ENCODE measurements around the gene SEPSECS. TPM values are rescaled to one million over a fixed set of nuclear protein-coding genes. Genes with fewer than 3 reads are reported as not detected.

SEPSECS gene
- total RNA-seq, 4 donors from 2014 or later = 6.4 to 8.5 (median 7.2) TPM

GRCh38 chr4:25172961-25173915 lies 13.0 kb upstream of the SEPSECS start:
- TF ChIP-seq POLR2A (IDR thresholded peaks at IDR 0.05) = no peak
- no peak for TF ChIP-seq CTCF (IDR thresholded peaks at IDR 0.05)
- intact Hi-C loops (cut with DNase I; ENCODE audit: low total_unique reads) = loop anchor here (10.0 kb wide), 1 partner anchor 182 kb away; no protein-coding TSS in a partner anchor
- peak in 1 of 2 donors; percentile 80 for DNase-seq (ENCODE audit: low spot score in 2 of 2)
- WGBS, 2 donors = 43 to 44% methylated on average over 3 of the region's 3 CpGs
- H3K4me3 ChIP-seq (ENCODE audit: low read depth, poor library complexity, severe bottlenecking) = no peak overlapping the region

GRCh38 chr4:25171201-25171865 lies 11.1 kb upstream of the SEPSECS start:
- H3K4me3 ChIP-seq (ENCODE audit: low read depth, poor library complexity, severe bottlenecking) = no peak overlapping the region
- 78 to 89% methylated on average over 11 of the region's 11 CpGs for WGBS, 2 donors
- intact Hi-C loops (cut with DNase I; ENCODE audit: low total_unique reads) = loop anchor here (10.0 kb wide), 1 partner anchor 183 kb away; no protein-coding TSS in a partner anchor
- DNase-seq (ENCODE audit: low spot score in 2 of 2) = no peak
- TF ChIP-seq CTCF (IDR thresholded peaks at IDR 0.05) (no peak), POLR2A (IDR thresholded peaks at IDR 0.05) (no peak)

GRCh38 chr4:25169446-25169845 lies 9.2 kb upstream of the SEPSECS start:
- H3K4me3 ChIP-seq (ENCODE audit: low read depth, poor library complexity, severe bottlenecking) = no peak overlapping the region
- intact Hi-C loops (cut with DNase I; ENCODE audit: low total_unique reads) = no loop called here
- no peak for TF ChIP-seq POLR2A (IDR thresholded peaks at IDR 0.05)
- TF ChIP-seq CTCF (IDR thresholded peaks at IDR 0.05) = no peak

GRCh38 chr4:25165916-25166315 lies 5.7 kb upstream of the SEPSECS start:
- no peak for TF ChIP-seq CTCF (IDR thresholded peaks at IDR 0.05)
- no peak for TF ChIP-seq POLR2A (IDR thresholded peaks at IDR 0.05)
- WGBS, 2 donors = 95 to 97% methylated on average over 4 of the region's 4 CpGs
- no peak overlapping the region for H3K4me3 ChIP-seq (ENCODE audit: low read depth, poor library complexity, severe bottlenecking)
- intact Hi-C loops (cut with DNase I; ENCODE audit: low total_unique reads) = no loop called here
- DNase-seq (ENCODE audit: low spot score in 2 of 2) = no peak

More at GRCh38 chr4:25169446-25169845, 9.2 kb upstream of the SEPSECS start:
- DNase-seq (ENCODE audit: low spot score in 2 of 2) = no peak

GRCh38 chr4:25163196-25163595 lies 2.9 kb upstream of the SEPSECS start:
- no peak overlapping the region for H3K4me3 ChIP-seq (ENCODE audit: low read depth, poor library complexity, severe bottlenecking)
- 89 to 97% methylated on average over 1 of the region's 1 CpG for WGBS, 2 donors
- TF ChIP-seq CTCF (IDR thresholded peaks at IDR 0.05) = no peak
- no peak for TF ChIP-seq POLR2A (IDR thresholded peaks at IDR 0.05)
- intact Hi-C loops (cut with DNase I; ENCODE audit: low total_unique reads) = no loop called here
- no peak for DNase-seq (ENCODE audit: low spot score in 2 of 2)

Measured in lower leg skin (tissue), 4 donors.